T follicular helper cell (primary cell): Measurements from ENCODE around the gene PEX6.
"Not testable (repeated sequence)": the region's sequence is repeated elsewhere in the genome, so short reads cannot be mapped to it uniquely, and the experiment has no call there.

Experiments
- DNase-seq: peaks from one replicate; pipeline ENCODE4 v3.0.0-alpha.2; 2020; ENCODE audit warnings: low read depth

Gene PEX6

GRCh38 chr6:42963855-42964605, 15.0 kb downstream of the PEX6 start:
- DNase-seq = no peak

DNA sequence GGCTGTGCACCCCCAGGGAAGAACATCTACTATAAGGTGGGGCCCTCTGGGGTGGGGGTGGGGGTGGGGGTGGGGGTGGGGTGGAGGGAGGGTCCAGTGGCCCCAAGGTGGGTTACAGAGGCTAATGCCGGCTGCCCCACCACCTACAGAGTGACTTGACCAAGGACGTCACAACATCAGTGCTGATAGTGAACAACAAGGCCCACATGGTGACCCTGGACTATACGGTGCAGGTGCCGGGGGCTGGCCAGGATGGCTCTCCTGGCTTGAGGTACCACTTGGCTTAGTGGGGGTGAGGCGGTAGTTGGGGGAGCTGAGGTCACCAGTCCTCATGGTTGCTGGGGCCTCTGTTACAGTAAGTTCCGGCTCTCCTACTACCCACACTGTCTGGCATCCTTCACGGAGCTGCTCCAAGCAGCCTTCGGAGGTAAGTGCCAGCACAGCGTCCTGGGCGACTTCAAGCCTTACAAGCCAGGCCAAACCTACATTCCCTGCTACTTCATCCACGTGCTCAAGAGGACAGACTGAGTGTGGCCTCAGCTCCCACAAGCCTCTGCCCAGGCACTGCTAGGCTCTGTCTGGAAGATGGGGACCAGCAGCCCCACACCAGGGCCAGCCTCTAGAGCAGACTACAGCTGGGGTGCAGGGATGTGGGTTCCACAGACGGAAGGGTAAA, 15.7 kb downstream of the PEX6 start:
- no peak for DNase-seq

- no peak for DNase-seq
These were observed 16.3 kb downstream of the PEX6 start for GRCh38 chr6:42962502-42963178.

- no peak for DNase-seq
These were observed 16.9 kb downstream of the PEX6 start for GRCh38 chr6:42962096-42962495.

DNA sequence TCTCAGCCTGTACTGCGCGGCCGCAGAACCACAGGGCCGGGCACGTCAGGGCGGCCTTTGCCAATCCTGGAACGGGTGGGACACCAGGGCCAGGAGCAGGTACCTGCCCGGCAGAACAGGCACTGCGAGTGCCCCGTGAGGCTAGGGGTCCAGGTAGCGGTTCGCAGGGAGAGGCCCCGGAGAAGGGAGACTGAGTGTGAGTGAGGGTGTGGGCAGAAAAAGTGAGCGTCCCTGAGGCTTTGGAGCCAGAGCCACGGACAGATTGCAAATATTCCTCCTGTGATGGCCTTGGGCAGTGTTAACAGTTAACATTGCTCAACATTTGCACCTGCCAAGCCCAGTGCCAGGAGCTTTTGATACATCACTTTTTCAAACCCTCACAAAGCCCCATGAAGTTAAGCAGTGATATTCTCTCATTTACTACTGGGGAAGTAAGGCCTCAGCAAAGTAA, 17.9 kb downstream of the PEX6 start:
- DNase-seq = no peak

- no peak for DNase-seq
These were observed 18.6 kb downstream of the PEX6 start, which contains the start of gene GNMT for GRCh38 chr6:42960243-42961019. Gene GNMT (plus strand): TSS chr6:42960754. CDS start chr6:42960768, 14 bp downstream.

GRCh38 chr6:42959917-42960242, 19.1 kb downstream of the PEX6 start:
- no peak for DNase-seq

DNA sequence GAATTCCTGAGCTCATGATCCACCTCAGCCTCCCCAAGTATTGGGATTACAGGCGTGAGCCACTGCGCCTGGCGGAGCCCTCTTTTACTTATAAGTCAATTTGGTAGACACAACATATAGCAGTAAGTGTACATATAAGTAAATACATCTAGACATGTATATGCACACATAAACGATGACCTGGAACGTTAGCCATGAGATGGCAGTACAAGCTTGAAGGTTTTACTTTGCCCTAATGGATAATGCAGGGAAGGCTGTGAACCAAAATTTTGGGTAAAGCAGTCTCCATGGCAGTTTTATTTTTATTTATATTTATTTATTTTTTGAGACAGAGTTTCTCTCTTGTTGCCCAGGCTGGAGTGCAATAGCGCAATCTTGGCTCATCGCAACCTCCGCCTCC, 20.9 kb downstream of the PEX6 start:
- no peak for DNase-seq

DNA sequence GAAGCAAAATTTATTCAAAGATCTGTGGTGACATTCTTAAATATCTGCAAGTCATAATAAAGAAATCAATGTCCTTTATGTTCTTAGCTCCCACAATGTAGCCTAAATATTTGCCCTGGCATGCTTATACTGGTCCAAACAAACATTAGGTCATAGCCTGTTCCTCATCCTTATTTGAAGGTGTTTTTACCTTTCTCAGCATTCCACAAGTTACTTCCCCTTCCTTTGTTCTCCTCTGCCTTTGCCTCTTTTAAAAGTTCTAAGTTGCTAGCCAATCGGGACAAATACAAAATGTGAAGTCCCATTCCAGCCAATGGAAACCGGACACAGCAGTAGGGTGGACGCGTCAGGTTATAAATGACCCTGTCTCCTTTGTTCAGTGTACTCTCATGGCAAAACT, 24.6 kb downstream of the PEX6 start:
- DNase-seq = not testable (repeated sequence)

DNA sequence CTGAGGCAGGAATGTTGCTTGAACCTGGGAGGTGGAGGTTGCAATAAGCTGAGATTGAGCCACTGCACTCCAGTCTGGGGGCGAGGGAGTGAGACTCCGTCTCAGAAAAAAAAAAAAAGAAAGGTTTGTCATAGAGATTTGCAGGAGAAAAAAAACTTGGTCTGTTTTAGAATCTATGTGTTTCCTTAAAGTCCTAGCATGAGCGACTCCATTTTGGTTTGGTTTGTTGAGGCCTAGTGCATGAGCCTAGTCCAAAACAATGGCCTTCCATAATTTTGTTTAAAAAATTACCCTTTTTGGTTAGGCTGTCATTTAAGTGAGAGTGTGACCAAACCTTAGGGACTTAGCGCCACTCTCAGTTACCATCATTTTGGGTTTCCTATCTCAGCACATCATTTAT, 26.6 kb downstream of the PEX6 start:
- no peak for DNase-seq

DNA sequence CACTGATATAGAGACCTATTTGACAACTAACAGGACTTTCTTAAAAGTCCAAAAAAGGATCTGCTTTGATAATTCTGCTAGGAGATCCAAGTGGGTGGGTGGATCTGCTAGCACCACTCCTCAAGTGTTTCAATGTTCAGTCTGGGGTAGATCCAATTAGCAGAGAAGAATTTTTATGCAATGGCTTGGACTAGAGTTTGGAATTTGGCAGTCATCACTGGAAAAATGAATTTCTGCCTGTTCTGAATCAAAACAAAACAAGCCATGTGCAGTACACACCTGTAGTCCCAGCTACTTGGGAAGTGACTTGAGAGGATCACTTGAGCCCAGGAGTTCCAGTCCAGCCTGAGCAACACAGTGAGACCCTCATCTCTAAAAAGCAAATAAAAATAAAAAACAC, 31.0 kb downstream of the PEX6 start:
- no peak for DNase-seq

GRCh38 chr6:42942444-42942843, 36.5 kb downstream of the PEX6 start:
- no peak for DNase-seq

- not testable (repeated sequence) for DNase-seq
These were observed 37.6 kb downstream of the PEX6 start for GRCh38 chr6:42941356-42941755.

- DNase-seq = no peak
These were observed 38.4 kb downstream of the PEX6 start for GRCh38 chr6:42940493-42941045.

DNA sequence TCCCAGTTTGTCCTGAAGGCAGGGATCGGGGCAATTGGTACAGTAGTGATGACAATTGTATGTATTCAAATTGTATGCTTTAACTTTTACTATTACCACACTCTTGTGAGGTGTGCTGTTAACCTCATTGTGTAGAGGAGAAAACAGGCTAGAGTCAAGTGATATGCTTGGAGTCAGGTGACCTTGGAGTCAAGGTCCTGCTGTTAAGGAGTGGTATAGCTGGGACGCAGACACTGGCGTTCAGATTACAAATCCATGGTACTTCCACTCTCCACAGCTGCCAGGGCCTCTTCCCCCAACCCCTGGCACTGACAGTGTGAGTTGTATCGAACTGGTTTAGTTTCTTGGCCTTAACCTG, 39.2 kb downstream of the PEX6 start:
- no peak for DNase-seq

DNA sequence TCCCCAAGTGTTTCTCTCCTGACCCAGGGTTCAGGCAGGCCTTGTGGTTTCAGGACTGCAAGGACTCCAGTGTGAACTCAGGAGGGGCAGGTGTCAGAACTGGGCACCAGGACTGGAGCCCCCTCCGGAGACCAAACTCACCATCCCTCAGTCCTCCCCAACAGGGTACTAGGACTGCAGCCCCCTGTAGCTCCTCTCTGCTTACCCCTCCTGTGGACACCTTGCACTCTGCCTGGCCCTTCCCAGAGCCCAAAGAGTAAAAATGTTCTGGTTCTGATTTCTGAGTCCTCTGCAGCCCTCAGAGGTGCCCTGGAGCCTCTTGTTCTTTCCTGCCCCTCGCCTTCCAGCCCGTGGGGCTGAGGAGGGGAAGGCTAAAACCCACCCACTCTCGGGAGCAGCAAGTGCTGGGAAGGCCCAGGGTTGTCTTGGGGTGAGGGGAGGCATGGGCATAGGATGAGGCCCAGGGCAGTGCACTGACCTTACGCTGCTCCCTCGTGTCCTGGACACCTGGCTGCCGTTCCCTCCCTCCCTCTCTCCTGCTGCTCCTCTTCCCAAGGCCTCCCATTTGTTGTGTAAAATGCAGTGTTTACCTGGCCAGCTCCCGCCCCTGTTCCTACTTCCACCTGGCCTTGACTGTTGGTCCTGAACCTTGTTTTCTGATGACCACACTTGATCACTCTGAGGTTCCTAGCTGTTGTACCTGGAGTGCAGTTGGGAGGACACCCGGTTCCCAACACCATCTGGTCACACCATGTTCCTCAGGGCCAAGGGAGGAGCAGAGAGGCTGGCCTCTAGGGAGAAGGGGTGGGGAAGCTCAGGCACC, 39.8 kb downstream of the PEX6 start:
- DNase-seq = no peak

DNA sequence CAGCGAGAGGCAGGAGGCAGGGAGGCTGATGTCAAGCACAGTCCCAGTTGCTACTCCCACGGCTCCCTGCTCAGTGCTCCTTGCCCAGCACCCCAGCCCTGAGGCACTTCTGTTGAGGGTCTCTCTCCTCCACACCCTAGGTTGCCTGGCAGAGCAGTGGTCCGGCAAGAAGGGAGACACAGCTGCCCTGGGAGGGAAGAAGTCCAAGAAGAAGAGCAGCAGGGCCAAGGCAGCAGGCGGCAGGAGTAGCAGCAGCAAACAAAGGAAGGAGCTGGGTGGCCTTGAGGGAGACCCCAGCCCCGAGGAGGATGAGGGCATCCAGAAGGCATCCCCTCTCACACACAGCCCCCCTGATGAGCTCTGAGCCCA, 40.6 kb downstream of the PEX6 start:
- DNase-seq = no peak

DNA sequence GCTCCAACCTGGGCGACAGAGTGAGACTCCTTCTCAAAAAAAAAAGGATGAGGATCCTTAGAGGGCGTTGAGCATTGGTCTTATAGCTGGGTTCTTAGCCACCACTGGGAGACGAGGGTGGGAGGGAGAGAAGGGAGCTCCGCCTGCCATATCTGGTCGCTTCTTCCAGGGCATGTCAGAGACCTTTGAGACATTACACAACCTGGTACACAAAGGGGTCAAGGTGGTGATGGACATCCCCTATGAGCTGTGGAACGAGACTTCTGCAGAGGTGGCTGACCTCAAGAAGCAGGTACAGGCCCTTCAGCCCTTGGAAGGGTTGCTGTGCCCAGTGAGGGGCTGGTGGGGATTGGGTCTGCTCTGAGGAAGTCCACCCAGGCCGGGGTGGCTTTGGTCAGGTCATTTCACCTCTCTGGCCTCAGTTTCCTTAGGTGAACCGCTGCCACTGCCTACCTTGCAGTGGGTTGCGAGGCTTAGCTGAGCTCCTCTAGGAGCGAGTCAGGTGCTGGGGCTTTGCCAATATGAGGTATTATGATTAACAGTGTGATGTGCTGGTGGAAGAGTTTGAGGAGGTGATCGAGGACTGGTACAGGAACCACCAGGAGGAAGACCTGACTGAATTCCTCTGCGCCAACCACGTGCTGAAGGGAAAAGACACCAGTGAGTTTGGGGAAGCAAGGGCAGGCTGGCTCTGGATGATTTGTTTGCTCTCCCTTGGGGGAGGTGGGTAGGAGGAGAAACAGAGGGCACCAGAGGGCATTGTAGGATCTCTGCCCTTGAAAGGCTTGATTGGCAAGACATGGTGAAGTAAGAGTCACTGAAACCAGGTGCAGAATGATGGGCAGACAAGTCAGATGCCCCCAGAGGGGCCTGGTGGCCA, 41.2 kb downstream of the PEX6 start:
- no peak for DNase-seq

GRCh38 chr6:42936398-42936797, 42.6 kb downstream of the PEX6 start:
- DNase-seq = no peak

GRCh38 chr6:42935322-42935721, 43.7 kb downstream of the PEX6 start:
- DNase-seq = no peak
